ENCODE data around the gene BAG1. TPM values are rescaled to one million over a fixed set of nuclear protein-coding genes. Genes with fewer than 3 reads are reported as not detected.
A peak's percentile ranks its signal among the peaks of the same experiment; 100 is the strongest.

The BAG1 gene
- total and polyA plus RNA-seq, 2 experiments from 2014 or later = 44.7 to 55.4 TPM

DNA sequence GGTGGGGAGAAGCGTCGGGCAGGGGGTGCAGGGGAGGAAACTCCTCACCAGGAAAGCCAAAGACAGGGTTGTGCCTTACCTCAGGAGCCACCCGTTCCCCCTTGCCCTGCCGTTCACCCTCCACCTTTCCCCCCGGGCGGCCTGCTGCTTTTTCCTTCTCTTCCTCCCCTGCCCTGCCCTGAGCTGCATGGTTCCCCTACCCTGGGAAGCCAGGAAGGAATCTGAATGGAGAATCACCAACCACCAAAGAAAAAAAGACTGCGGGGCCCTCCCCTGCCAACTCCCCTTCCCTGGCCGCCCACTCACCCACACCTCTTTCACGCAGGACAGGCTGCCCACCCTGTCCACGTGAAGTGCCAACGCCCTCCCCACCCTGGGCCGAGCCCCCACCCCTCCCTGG is 25.0 kb upstream of the BAG1 start:
- Histone ChIP-seq H3K4me1 (ENCODE audit: insufficient read depth) (0 out of 2 replicates have a peak, but pooled peaks cover 5% of the 10 kb centered on the region), H3K27me3 (ENCODE audit: insufficient read depth) (no peaks in the 10 kb centered on the region), H2AFZ (no peak overlapping the region), H3K79me2 (replicated peaks; ENCODE audit: insufficient read depth) (peaks cover 38% of the 10 kb centered on the region), H3F3A (replicated peaks; ENCODE audit: low read depth) (no peaks in the 10 kb centered on the region), H3K27ac (ENCODE audit: low read depth) (peak overlapping the region; percentile 96; the same call in 1 of the 2 replicates), H3K4me3 (peak overlapping the region; percentile 83), H4K20me1 (replicated peaks; ENCODE audit: insufficient read depth) (no peaks in the 10 kb centered on the region; the same call in 1 of the 2 replicates), H3K4me2 (peak overlapping the region; percentile 83), H3K36me3 (ENCODE audit: insufficient read depth) (no peaks in the 10 kb centered on the region; the same call in 1 of the 2 replicates), H3K9me2 (ENCODE audit: insufficient read depth) (no peaks in the 10 kb centered on the region)
- Mint-ChIP-seq H3K4me3 (peak overlapping the region; percentile 100), H3K36me3 (ENCODE audit: low read depth) (peaks cover 7% of the 10 kb centered on the region), H3K27me3 (ENCODE audit: insufficient read depth, low read depth, poor library complexity) (peaks cover 7% of the 10 kb centered on the region), H3K4me1 (peaks cover 13% of the 10 kb centered on the region), H3K27ac (peak overlapping the region; percentile 100), H3K9me3 (no peaks in the 10 kb centered on the region; the same call in 2 of the 3 replicates)
- TF ChIP-seq JUNB (IDR thresholded peaks at IDR 0.05; ENCODE audit: unreplicated experiment) = no peak
- no peak for TF ChIP-seq POLR2AphosphoS5 (IDR thresholded peaks at IDR 0.05; ENCODE audit: low read depth)
- no peak for TF ChIP-seq CREB1 (CRISPR knock-in tag; IDR thresholded peaks at IDR 0.05; ENCODE audit: low read depth)
- no peak for TF ChIP-seq REST (IDR thresholded peaks at IDR 0.05; ENCODE audit: unreplicated experiment)
- no peak for TF ChIP-seq EZH2 (IDR thresholded peaks at IDR 0.05; ENCODE audit: low read depth, unreplicated experiment)
- TF ChIP-seq, protein P1, sequence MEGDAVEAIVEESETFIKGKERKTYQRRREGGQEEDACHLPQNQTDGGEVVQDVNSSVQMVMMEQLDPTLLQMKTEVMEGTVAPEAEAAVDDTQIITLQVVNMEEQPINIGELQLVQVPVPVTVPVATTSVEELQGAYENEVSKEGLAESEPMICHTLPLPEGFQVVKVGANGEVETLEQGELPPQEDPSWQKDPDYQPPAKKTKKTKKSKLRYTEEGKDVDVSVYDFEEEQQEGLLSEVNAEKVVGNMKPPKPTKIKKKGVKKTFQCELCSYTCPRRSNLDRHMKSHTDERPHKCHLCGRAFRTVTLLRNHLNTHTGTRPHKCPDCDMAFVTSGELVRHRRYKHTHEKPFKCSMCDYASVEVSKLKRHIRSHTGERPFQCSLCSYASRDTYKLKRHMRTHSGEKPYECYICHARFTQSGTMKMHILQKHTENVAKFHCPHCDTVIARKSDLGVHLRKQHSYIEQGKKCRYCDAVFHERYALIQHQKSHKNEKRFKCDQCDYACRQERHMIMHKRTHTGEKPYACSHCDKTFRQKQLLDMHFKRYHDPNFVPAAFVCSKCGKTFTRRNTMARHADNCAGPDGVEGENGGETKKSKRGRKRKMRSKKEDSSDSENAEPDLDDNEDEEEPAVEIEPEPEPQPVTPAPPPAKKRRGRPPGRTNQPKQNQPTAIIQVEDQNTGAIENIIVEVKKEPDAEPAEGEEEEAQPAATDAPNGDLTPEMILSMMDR (conservative IDR thresholded peaks at IDR 0.05; ENCODE audit: low read depth in 2 of 2) = no peak
- TF ChIP-seq NANOG (IDR thresholded peaks at IDR 0.05; ENCODE audit: borderline replicate concordance) = no peak
- no peak for TF ChIP-seq EZH2phosphoT487 (IDR thresholded peaks at IDR 0.05; ENCODE audit: unreplicated experiment)
- TF ChIP-seq STAT1 (IDR thresholded peaks at IDR 0.05; ENCODE audit: unreplicated experiment) = no peak
- TF ChIP-seq ZNF114 (CRISPR knock-in tag; IDR thresholded peaks at IDR 0.05) = no peak
- TF ChIP-seq ZNF331 (CRISPR knock-in tag; IDR thresholded peaks at IDR 0.05; ENCODE audit: low read depth) = no peak
- TF ChIP-seq, protein P2, sequence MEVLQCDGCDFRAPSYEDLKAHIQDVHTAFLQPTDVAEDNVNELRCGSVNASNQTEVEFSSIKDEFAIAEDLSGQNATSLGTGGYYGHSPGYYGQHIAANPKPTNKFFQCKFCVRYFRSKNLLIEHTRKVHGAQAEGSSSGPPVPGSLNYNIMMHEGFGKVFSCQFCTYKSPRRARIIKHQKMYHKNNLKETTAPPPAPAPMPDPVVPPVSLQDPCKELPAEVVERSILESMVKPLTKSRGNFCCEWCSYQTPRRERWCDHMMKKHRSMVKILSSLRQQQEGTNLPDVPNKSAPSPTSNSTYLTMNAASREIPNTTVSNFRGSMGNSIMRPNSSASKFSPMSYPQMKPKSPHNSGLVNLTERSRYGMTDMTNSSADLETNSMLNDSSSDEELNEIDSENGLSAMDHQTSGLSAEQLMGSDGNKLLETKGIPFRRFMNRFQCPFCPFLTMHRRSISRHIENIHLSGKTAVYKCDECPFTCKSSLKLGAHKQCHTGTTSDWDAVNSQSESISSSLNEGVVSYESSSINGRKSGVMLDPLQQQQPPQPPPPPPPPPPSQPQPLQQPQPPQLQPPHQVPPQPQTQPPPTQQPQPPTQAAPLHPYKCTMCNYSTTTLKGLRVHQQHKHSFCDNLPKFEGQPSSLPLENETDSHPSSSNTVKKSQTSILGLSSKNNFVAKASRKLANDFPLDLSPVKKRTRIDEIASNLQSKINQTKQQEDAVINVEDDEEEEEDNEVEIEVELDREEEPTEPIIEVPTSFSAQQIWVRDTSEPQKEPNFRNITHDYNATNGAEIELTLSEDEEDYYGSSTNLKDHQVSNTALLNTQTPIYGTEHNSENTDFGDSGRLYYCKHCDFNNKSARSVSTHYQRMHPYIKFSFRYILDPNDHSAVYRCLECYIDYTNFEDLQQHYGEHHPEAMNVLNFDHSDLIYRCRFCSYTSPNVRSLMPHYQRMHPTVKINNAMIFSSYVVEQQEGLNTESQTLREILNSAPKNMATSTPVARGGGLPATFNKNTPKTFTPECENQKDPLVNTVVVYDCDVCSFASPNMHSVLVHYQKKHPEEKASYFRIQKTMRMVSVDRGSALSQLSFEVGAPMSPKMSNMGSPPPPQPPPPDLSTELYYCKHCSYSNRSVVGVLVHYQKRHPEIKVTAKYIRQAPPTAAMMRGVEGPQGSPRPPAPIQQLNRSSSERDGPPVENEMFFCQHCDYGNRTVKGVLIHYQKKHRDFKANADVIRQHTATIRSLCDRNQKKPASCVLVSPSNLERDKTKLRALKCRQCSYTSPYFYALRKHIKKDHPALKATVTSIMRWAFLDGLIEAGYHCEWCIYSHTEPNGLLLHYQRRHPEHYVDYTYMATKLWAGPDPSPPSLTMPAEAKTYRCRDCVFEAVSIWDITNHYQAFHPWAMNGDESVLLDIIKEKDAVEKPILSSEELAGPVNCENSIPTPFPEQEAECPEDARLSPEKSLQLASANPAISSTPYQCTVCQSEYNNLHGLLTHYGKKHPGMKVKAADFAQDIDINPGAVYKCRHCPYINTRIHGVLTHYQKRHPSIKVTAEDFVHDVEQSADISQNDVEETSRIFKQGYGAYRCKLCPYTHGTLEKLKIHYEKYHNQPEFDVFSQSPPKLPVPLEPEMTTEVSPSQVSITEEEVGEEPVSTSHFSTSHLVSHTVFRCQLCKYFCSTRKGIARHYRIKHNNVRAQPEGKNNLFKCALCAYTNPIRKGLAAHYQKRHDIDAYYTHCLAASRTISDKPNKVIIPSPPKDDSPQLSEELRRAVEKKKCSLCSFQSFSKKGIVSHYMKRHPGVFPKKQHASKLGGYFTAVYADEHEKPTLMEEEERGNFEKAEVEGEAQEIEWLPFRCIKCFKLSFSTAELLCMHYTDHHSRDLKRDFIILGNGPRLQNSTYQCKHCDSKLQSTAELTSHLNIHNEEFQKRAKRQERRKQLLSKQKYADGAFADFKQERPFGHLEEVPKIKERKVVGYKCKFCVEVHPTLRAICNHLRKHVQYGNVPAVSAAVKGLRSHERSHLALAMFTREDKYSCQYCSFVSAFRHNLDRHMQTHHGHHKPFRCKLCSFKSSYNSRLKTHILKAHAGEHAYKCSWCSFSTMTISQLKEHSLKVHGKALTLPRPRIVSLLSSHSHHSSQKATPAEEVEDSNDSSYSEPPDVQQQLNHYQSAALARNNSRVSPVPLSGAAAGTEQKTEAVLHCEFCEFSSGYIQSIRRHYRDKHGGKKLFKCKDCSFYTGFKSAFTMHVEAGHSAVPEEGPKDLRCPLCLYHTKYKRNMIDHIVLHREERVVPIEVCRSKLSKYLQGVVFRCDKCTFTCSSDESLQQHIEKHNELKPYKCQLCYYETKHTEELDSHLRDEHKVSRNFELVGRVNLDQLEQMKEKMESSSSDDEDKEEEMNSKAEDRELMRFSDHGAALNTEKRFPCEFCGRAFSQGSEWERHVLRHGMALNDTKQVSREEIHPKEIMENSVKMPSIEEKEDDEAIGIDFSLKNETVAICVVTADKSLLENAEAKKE (CRISPR knock-in tag; IDR thresholded peaks at IDR 0.05) = no peak
- no peak for TF ChIP-seq ETS1 (IDR thresholded peaks at IDR 0.05)
- peak; percentile 10 for ATAC-seq
- DNase-seq (ENCODE audit: low spot score) = peak; percentile 13
